ENCODE measurements around the gene PSMB3.
A peak's percentile ranks its signal among the peaks of the same experiment; 100 is the strongest.

PSMB3 gene

GRCh38 chr17:38733982-38734973 is 18.3 kb upstream of the PSMB3 start:
- no peak for DNase-seq

DNA sequence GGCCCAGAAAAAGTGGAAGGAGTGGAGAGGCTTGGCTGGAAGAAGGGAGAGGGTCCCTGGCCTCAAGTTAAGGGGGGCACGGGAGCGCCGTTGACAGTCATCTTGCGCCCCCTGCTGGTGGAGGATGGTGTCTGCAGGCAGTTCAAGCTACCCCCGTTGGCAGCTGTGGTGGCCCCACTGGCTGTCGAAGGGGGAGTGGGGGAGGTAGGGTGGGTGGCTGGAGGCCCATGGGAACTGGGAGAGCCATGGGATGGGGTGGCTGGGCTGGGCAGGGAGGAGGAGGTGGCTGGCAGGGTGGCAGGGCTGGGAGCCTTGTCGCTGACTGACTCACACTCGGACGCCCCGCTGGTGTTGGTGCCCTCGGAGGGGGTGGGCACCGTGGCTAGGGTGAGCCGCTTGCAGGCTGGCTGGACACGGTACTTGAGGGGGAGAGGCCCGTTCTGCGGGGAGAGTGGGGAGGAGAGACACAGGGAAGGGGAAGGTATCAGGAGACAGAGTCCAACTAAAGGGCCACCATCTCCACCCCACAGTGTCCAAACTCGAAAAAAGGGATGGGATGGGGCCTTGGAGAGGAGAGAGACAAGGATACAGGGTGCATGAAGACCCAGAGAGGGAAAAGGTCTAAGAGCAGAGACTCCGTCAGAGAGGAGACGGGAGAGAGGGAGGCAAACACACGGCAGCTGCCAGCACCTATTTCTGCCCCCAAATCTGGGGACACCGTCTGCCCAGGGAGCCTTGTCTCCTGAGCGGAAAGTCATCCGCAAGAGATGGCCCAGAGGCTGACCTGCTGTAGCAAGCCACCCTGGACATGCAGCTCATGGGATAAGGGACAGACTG is 17.2 kb upstream of the PSMB3 start:
- DNase-seq: peak; percentile 31

- no peak for DNase-seq
Measured at GRCh38 chr17:38738007-38738662, 14.4 kb upstream of the PSMB3 start.

DNA sequence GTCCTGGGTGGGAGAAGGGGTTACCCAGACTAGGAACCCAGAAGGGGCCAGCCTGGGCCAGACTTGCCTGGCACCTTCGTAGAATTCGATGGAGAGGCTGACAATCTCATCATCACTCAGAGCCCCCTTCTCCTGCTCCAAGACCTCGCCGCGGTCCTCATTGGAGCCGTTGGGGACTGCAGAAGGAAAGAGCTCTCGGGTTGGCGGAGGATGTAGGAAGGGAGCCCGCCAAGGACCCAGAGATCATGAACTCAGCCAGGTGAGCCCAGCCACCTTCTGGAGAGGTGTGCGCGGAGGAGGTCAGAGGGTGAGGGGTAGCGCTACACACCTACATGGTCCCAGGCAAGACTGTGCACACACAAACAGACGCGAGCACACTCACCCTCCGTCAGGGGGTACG is 13.9 kb upstream of the PSMB3 start:
- no peak for DNase-seq

- DNase-seq: no peak
Measured at GRCh38 chr17:38739305-38739704, 13.2 kb upstream of the PSMB3 start.

DNA sequence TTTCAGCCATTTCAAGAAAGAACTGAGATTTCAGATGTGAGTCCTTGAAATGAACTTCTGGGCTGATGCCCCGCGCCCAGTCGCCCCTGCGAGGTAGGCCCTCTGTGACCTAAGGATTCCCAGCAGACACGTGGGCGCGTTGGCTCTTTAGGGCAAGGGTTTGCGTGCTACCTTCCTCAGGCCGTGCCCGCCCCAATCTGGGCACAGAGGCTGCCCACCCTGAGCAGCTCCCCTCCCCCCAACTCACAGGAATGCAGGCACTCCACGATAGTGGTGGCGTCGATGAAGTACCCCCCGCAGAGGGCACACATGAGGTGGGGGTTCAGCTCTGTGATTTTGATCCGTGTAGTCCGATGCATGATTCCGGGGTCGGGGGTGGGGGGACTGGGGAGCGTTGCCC is 12.5 kb upstream of the PSMB3 start:
- DNase-seq: no peak

DNA sequence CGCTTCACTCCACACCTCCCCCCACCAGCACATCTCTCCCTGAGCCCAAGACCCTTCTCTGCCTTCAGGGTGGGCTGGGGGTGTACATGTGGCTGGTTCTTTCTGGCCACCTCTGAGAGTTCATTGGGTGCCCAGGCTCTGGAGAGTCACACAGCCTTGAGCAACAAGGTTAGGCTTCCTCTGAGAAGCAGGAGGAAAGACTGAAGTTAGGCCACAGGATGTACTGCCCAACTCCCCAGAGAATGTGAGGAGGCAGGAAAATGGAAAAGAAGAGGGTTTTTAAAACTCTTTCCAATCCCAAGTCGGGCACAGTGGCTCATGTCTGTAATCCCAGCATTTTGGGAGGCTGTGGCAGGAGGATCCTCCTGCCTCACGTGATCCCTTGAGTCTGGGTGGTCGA is 11.7 kb upstream of the PSMB3 start:
- DNase-seq: no peak

- DNase-seq: no peak
Measured at GRCh38 chr17:38741461-38741860, 11.1 kb upstream of the PSMB3 start.

DNA sequence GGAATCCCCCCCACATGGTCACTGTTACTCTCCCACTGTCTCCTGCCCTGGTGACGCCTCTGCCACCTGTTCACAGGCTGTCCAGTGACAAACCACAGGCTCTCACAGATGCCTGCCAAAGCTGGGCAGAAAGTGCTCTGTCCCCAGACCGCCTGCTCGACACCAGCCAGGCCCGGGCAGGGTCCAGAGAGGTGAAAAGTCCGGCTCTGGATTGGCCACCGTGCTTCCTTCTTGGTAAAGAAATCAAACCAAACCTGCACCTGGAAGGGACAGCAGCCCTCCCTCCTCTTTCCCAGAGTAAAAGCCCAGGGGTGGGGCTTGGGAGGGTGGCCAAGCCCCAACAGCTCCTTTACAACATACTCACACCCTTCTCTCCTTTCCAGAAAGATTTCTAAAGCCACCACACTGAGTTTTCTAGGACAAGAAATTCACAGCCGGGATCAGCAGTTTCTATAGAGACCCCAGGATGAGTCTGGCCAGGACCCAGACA is 10.6 kb upstream of the PSMB3 start:
- DNase-seq: no peak

- DNase-seq: peak; percentile 93
Measured at GRCh38 chr17:38742411-38743308, 9.9 kb upstream of the PSMB3 start.

GRCh38 chr17:38743556-38744171 is 8.9 kb upstream of the PSMB3 start:
- no peak for DNase-seq

DNA sequence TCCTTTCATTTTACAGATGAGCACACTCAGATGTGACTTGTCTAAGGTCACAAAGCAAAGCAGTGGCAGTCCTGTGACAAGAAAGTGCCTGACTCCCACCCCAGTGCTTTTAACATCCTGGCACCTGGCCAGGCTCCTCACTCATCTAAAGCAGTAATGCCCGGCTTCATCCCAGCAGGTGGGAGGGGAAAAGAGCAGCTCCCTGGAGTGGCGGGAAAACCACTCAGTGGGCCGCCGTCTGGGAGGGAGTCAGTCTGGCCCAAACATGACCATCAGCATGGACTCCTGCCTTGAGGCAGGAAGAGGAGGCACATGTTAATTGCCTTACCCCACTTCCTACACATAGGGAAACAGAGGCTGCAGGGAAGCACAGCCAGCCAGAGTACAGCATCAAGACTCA is 7.0 kb upstream of the PSMB3 start:
- DNase-seq: no peak

GRCh38 chr17:38746004-38746848 is 6.3 kb upstream of the PSMB3 start:
- DNase-seq: no peak

DNA sequence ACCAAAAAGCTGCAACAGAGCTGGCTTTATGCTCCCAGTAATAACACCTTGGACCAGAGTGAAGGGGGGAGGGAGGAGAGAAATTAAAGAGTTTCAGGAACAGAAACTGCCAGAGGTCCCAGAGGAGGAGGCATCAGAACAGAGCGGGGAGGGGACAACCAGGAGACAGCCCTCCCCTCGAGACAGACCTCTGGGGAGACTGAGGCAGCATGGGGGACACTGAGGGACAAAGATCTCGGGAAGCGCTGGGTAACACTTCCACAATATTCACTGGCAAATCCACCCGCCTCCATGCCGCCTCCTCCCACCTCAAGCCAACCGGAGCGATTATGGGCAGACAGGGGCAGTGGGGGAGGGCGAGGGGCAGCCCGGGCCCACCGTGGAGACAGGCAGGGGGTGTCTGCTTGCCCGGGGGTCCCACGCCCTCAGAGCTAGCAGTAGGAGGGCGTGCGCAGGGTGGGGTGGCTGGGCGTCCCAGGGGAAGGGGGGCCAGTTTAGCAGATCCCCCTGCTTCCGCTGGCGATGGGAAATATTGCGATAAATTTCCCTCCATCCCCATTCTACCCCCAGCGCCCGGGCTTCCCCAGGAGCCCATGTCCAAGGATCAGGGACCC is 5.6 kb upstream of the PSMB3 start:
- no peak for DNase-seq

DNA sequence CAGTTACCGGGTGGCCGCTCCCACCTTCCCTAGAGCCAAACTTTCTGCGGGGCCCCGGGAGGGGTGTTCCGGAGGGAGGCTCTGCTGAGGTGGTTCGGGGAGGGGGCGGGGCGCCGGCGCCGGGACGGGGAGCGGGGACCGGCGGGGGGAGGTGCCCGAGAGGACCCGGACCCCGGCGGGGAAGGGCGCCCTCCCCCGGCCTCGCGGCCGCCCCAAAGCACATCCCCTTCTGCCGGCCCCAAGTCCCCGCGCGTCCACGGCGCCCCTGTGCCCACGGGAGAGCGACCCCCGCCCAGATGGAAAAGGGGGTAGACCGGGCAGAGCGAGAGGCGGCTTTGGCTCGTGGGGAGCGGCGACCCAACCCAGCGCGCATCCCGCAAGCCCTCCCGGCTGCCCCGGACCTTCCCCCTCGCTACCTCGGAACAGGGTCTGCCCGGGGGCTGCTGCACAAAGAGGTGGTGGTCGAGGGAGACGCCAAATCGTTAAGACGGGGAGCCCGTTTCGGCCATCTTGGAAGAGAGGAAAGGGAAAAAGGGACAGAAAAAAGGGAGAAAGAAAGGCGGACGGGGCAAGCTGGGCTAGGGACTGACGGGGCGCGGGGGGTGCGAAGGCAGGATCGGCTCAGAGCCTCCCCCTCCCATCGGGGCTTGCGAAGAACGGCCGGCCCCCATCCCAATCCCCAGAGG is 4.9 kb upstream of the PSMB3 start:
- no peak for DNase-seq

- DNase-seq: peak; percentile 92
Measured at GRCh38 chr17:38748149-38748891, 4.2 kb upstream of the PSMB3 start, which contains the start of gene PCGF2. TSS of gene PCGF2 (minus strand) at chr17:38748336. CDS start at chr17:38740402, 7,934 bp downstream.

DNA sequence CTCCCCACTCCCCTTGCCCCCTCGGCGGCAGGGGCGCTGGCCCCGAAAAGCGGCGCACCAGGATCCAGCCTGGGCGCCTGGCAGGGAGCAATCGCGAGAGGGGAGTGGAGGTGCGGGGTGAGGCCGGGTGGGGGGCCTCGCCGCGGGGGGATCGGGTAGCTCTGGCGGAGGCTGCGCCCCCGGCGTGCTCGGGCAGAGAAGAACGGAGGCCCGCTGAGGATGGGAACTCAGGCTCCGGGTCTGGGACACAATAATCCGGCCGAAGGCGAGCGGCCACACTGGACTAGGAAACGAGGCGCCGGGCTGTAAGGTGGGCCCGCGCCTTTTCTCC is 3.7 kb upstream of the PSMB3 start:
- DNase-seq: no peak

DNA sequence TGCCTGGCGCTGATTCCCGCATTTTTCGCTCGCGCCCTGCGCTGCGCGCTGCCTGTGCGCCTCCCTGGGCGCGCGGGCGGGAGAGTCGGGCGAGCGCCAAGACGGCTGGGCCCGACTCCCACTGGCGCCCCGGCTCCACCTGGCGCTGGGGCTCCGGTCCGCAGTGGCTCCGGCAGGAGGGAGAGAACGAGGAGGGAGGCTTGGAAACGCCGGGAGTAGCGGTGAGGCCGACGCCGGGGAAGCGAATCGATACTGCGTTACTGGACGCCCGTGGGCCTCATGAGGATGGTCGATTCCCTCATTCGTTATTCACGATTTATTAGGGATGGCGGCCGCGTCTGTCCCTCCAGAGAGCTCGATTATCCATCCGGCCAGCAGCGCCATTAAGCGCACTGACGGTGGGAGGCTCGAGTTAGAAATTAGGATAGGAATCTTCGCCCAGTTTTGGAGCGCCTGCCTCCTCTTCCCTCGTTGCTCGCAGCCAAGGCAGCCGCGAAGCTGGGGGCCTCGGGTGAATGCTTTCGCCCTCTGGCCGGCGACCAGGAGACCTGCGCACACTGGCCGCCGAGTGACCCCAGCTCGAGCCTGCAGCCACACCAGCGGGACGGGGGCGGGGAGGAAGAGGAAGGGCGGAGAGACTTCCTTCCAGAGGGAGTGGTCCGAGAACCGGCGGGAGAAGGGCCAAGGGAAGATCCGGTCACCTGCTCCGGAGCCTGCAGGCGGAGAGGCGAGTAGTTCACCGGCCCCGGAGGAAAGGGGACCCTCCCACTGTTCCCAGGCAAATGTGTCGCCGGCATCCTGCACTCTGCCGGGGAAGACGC is 3.1 kb upstream of the PSMB3 start:
- DNase-seq: peak; percentile 35
